GM10248 (cell line): Measurements from ENCODE around the gene METTL26.
A peak's percentile ranks its signal among the peaks of the same experiment; 100 is the strongest.

Experiments
- CTCF ChIA-PET: fragments of 300-600 bp; sonication (Branson Sonifier 250); formaldehyde crosslinking; extraction: SDS; loops from one replicate; lab custom pipeline; 2021; ENCODE audit warnings: antibody characterized with exemption; lab: Yijun Ruan, JAX
- POLR2A ChIA-PET: fragments of 350-650 bp; sonication (Branson Sonifier 250); formaldehyde crosslinking; extraction: SDS; loops from one replicate; lab custom pipeline; 2020; ENCODE audit warnings: antibody characterized with exemption; lab: Yijun Ruan, JAX
- DNase-seq: peaks from one replicate; pipeline ENCODE4 v3.0.0; 2012; ENCODE audit errors: extremely low spot score
- TF ChIP-seq, protein P1 (sequence below): IDR thresholded peaks from 2 replicates; pipeline ENCODE4 v1.5.1; 2012; ENCODE audit warnings: mild to moderate bottlenecking, low read depth; ENCODE audit errors: extremely low read depth, missing control alignments, control extremely low read depth

Gene METTL26

DNA sequence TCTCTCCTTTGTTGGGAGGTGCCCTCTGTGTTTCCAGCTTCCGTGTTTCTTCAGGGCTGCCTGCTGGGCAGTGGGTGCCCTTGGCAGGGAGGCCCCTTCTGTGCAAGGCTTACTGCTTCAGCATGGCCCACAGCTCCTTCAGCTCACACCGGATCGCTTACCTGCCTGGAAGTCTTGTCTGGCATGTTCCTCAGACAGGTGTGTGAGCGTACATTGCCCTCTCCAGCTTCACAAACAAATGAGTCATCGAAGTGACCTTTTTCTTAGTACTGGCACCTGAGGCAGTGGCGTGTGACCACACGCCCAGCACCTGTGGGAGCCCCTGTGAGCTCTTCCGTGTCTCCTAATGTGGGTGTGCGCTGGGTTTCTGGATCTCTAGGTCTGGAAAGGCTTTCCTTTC lies 42.7 kb downstream of the METTL26 start:
- CTCF ChIA-PET: interaction anchor here (1.2 to 1.5 kb wide), 2 partner anchors 10 to 87 kb away, joined by 4 read pairs; partner anchors contain the start of gene STUB1
- POLR2A ChIA-PET: no interaction called here
- DNase-seq: no peak

GRCh38 chr16:592518-593306 lies 43.4 kb downstream of the METTL26 start:
- POLR2A ChIA-PET: interaction anchor here (0.5 kb wide), 1 partner anchor 16 kb away, joined by 3 read pairs; no protein-coding TSS in a partner anchor
- CTCF ChIA-PET: interaction anchor here (0.7 to 1.5 kb wide), 3 partner anchors 9 to 88 kb away, joined by 3 to 4 read pairs (median 4); partner anchors contain the start of gene STUB1
- TF ChIP-seq, protein P1, sequence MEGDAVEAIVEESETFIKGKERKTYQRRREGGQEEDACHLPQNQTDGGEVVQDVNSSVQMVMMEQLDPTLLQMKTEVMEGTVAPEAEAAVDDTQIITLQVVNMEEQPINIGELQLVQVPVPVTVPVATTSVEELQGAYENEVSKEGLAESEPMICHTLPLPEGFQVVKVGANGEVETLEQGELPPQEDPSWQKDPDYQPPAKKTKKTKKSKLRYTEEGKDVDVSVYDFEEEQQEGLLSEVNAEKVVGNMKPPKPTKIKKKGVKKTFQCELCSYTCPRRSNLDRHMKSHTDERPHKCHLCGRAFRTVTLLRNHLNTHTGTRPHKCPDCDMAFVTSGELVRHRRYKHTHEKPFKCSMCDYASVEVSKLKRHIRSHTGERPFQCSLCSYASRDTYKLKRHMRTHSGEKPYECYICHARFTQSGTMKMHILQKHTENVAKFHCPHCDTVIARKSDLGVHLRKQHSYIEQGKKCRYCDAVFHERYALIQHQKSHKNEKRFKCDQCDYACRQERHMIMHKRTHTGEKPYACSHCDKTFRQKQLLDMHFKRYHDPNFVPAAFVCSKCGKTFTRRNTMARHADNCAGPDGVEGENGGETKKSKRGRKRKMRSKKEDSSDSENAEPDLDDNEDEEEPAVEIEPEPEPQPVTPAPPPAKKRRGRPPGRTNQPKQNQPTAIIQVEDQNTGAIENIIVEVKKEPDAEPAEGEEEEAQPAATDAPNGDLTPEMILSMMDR: no peak
- no peak for DNase-seq

More for the DNA sequence above, 42.7 kb downstream of the METTL26 start:
- TF ChIP-seq, protein P1: no peak

DNA sequence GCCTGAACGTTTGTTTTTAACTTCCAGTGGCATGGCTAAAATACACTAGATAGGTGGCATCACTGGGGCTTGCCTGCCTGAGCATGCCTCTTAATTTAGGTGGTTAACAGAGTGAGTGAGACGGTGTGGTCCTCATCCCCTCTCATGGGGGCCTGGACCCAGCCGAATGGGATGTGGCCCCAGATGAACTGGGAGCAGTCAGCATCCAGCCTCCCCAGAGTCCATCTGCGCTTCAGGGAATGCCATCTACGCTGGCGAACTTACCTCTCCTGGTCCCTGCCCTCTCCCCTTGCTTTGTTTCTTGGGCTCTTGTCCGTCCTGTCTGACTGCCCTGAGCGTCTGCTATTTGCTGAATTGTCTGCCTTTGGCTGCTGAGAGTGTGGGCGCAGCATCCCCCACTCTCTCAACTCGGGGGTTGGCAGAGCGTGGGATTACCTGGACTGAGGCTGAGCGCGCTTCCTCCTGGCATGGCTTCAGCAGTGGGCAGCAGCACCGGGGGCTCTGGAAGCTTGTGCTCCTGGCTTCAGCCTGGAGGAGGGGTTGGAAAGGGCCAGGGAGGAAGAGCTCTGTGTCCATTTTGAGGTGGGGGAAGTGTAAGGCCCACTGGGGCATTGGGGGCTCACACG lies 44.1 kb downstream of the METTL26 start:
- TF ChIP-seq, protein P1: no peak
- no peak for DNase-seq
- CTCF ChIA-PET: no interaction called here
- POLR2A ChIA-PET: no interaction called here

GRCh38 chr16:591231-591630 lies 44.9 kb downstream of the METTL26 start:
- POLR2A ChIA-PET: no interaction called here
- TF ChIP-seq, protein P1: no peak
- CTCF ChIA-PET: no interaction called here
- DNase-seq: no peak

DNA sequence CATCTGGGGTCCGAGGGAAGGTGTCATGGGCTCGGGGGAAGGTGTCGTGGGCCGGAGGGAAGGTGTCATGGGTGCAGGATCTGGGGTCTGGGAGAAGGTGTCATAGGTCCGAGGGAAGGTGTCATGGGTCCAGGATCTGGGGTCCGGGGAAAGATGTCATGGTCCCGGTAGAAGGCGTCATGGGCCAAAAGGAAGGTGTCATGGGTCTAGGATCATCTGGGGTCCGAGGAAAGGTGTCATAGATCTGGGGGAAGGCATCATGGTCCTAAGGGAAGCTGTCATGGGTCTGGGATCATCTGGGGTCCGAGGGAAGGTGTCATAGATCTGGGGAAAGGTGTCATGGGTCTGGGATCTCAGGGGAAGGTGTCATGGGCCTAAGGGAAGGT lies 45.3 kb downstream of the METTL26 start:
- TF ChIP-seq, protein P1: no peak
- DNase-seq: no peak
- ChIA-PET POLR2A (no interaction called here), CTCF (interaction anchor here (0.9 to 1.3 kb wide), 2 partner anchors 18 to 484 kb away, joined by 3 read pairs; no protein-coding TSS in a partner anchor)

GRCh38 chr16:590188-590814 lies 45.8 kb downstream of the METTL26 start:
- ChIA-PET POLR2A (no interaction called here), CTCF (interaction anchor here (0.9 to 1.3 kb wide), 2 partner anchors 17 to 483 kb away, joined by 3 read pairs; no protein-coding TSS in a partner anchor)
- TF ChIP-seq, protein P1: peak; percentile 13
- no peak for DNase-seq
